GM12878 (cell line): ENCODE data around the gene STXBP2.

ENCODE experiments used
- ATF3 ChIP-seq: IDR thresholded peaks from 2 replicates; pipeline ENCODE4 v1.6.1; 2011; ENCODE audit warnings: low read depth, mild to moderate bottlenecking, low read length, moderate library complexity, borderline replicate concordance; ENCODE audit errors: extremely low read depth
- CTCF ChIP-seq, 3 experiments: IDR thresholded peaks in 2 of 3; conservative IDR thresholded peaks in 1 of 3; 2 replicates each; pipeline ENCODE4 v1.5.1; 2011; ENCODE audit warnings: low read depth in 3 of 3, low read length in 3 of 3, mild to moderate bottlenecking in 3 of 3, control low read depth in 2 of 3, moderate library complexity in 2 of 3, inconsistent platforms in 1 of 3, mixed read lengths in 1 of 3; ENCODE audit not compliant: control insufficient read depth in 2 of 3, insufficient read depth in 1 of 3; ENCODE audit errors: extremely low read depth in 1 of 3
- EP300 ChIP-seq, 2 experiments: fragments of 150-350 bp in 1 of 2; IDR thresholded peaks; 2 replicates each; pipeline ENCODE4 v1.6.1; 2011 to 2012; ENCODE audit warnings: low read depth in 2 of 2, low read length in 2 of 2, borderline replicate concordance in 1 of 2, improper control_type of control experiment in 1 of 2, inconsistent platforms in 1 of 2; ENCODE audit not compliant: control insufficient read depth in 1 of 2
- EZH2 ChIP-seq: IDR thresholded peaks from 2 replicates; pipeline ENCODE4 v1.6.1; 2012; ENCODE audit warnings: low read depth, mild to moderate bottlenecking, control low read depth, inconsistent platforms, low read length, borderline replicate concordance; ENCODE audit not compliant: control insufficient read depth
- POLR2A ChIP-seq: IDR thresholded peaks from 2 replicates; pipeline ENCODE4 v1.6.1; 2011; ENCODE audit warnings: low read depth, mild to moderate bottlenecking, low read length
- POLR2AphosphoS5 ChIP-seq: IDR thresholded peaks from 2 replicates; pipeline ENCODE4 v1.6.1; 2011; ENCODE audit warnings: mild to moderate bottlenecking, low read length, inconsistent platforms
- TCF12 ChIP-seq: IDR thresholded peaks from 2 replicates; pipeline ENCODE4 v1.6.1; 2011; ENCODE audit warnings: low read depth, mild to moderate bottlenecking, low read length

GRCh38 chr19:7676854-7677253, 39.9 kb downstream of the STXBP2 start, which contains the start of gene MCEMP1:
- no peak for TF ChIP-seq EP300 (IDR thresholded peaks at IDR 0.05; ENCODE audit: borderline replicate concordance in 1 of 2, control insufficient read depth in 1 of 2, low read depth in 2 of 2, low read length in 2 of 2)
- no peak for TF ChIP-seq CTCF (IDR thresholded peaks at IDR 0.05 in 2 of 3, conservative IDR thresholded peaks at IDR 0.05 in 1 of 3; ENCODE audit: control insufficient read depth in 2 of 3, extremely low read depth in 1 of 3, insufficient read depth in 1 of 3, low read depth in 3 of 3, low read length in 3 of 3)
- no peak for TF ChIP-seq POLR2A
- TF ChIP-seq TCF12: no peak
- TF ChIP-seq EZH2: no peak
- TF ChIP-seq ATF3: no peak
- TF ChIP-seq POLR2AphosphoS5: no peak
